Measurements from ENCODE around the gene PPP6R2.

- peak in 1 of 2 donors; percentile 25 for TF ChIP-seq CTCF (conservative IDR thresholded peaks at IDR 0.05 in 1 of 2, IDR thresholded peaks at IDR 0.05 in 1 of 2; ENCODE audit: extremely low read depth in 1 of 2, insufficient read depth in 1 of 2, low read depth in 1 of 2, low read length in 2 of 2)
- no peak for TF ChIP-seq EZH2 (IDR thresholded peaks at IDR 0.05; ENCODE audit: borderline replicate concordance, low read length)
Observed at GRCh38 chr22:50456466-50457234, 113.5 kb downstream of the PPP6R2 start.
